Uterus (tissue), 4 donors: ENCODE results near the gene SLC31A2. TPM values are rescaled to one million over a fixed set of nuclear protein-coding genes. Genes with fewer than 3 reads are reported as not detected.

Source experiments
- DNase-seq, 2 donors: peaks; one replicate each; pipeline ENCODE4 v3.0.0-alpha.2; 2019 to 2020
- H3K27ac ChIP-seq, 2 donors: fragments of 200-600 bp; sonication (generic); 1 replicate in 1 of 2; 2 replicates in 1 of 2; pipeline ENCODE4 v1.5.1; 2016 to 2018
- H3K27me3 ChIP-seq, 2 donors: fragments of 200-600 bp; sonication (generic); one replicate each; pipeline ENCODE4 v1.5.1; 2018 to 2019; ENCODE audit warnings: control low read depth in 1 of 2
- H3K36me3 ChIP-seq, 2 donors: fragments of 200-600 bp; sonication (generic); one replicate each; pipeline ENCODE4 v1.5.1; 2019; ENCODE audit warnings: control low read depth in 1 of 2
- H3K4me1 ChIP-seq, 2 donors: fragments of 200-600 bp; sonication (generic); one replicate each; pipeline ENCODE4 v1.5.1; 2018 to 2019; ENCODE audit warnings: control low read depth in 1 of 2
- H3K4me3 ChIP-seq, 2 donors: fragments of 200-600 bp; sonication (generic); 1 replicate in 1 of 2; 2 replicates in 1 of 2; pipeline ENCODE4 v1.5.1; 2018 to 2019; ENCODE audit warnings: mild to moderate bottlenecking in 1 of 2
- H3K9me3 ChIP-seq, 2 donors: fragments of 200-600 bp; sonication (generic); one replicate each; pipeline ENCODE4 v1.5.1; 2019; ENCODE audit warnings: control low read depth in 1 of 2
- POLR2A ChIP-seq, 2 donors: fragments of 450-650 bp; IDR thresholded peaks; one replicate each; pipeline ENCODE4 v1.6.1; 2016; ENCODE audit warnings: antibody characterized with exemption in 2 of 2, mild to moderate bottlenecking in 1 of 2, moderate library complexity in 1 of 2
- intact Hi-C: fragments of 100-400 bp; cut with DNase I; formaldehyde crosslinking; loops from one replicate; pipeline ENCODE4 v1.15.1; 2023; ENCODE audit warnings: low total_unique reads
- total RNA-seq, 4 donors: library from RNA; depleted of rRNA in 3 of 4; stranded (reverse); fragments of >200 nt in 3 of 4; gene quantifications; one replicate each; pipeline versions ENCODE4 v1.1.0 to v1.2.4, GENCODE V29; 2014 to 2023
- TF ChIP-seq, protein P1 (sequence below), 4 experiments: fragments of 200-600 bp in 2 of 4; fragments of 450-650 bp in 2 of 4; sonication (generic) in 2 of 4; IDR thresholded peaks; one replicate each; pipeline ENCODE4 v1.5.1; 2016 to 2019; ENCODE audit warnings: antibody characterized with exemption in 4 of 4, mild to moderate bottlenecking in 2 of 4, moderate library complexity in 1 of 4
- donor health status: DM: yes; HTN: yes; CAD: no.

The SLC31A2 gene
- total RNA-seq, 4 donors from 2014 or later, result 3.0 to 20.0 (median 7.4) TPM

DNA sequence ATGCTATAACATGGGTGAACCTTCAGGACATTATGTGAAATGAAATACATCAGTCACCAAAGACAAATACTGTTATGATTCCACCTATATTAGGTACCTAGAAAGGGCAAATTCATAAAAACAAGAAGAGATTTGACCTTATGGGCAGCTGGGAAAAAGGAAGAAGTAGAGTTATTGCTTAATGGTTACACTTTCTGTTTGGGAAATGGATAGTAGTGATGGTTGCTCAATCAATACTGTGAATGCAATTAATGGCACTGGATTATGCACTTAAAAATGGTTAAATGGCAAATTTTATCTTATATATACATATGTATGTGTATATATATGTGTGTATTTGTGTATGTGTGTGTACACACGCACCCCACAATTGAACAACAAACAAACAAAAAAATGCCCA, 55.1 kb downstream of the SLC31A2 start:
- no peak overlapping the region for H3K27ac ChIP-seq
- no peak overlapping the region for H3K4me3 ChIP-seq
- no peak for DNase-seq
- intact Hi-C loops, result no loop called here
- H3K4me1 ChIP-seq, result no peaks in the 10 kb centered on the region
- H3K27me3 ChIP-seq, result no peaks in the 10 kb centered on the region
- TF ChIP-seq POLR2A (IDR thresholded peaks at IDR 0.05), result no peak
- TF ChIP-seq, protein P1, sequence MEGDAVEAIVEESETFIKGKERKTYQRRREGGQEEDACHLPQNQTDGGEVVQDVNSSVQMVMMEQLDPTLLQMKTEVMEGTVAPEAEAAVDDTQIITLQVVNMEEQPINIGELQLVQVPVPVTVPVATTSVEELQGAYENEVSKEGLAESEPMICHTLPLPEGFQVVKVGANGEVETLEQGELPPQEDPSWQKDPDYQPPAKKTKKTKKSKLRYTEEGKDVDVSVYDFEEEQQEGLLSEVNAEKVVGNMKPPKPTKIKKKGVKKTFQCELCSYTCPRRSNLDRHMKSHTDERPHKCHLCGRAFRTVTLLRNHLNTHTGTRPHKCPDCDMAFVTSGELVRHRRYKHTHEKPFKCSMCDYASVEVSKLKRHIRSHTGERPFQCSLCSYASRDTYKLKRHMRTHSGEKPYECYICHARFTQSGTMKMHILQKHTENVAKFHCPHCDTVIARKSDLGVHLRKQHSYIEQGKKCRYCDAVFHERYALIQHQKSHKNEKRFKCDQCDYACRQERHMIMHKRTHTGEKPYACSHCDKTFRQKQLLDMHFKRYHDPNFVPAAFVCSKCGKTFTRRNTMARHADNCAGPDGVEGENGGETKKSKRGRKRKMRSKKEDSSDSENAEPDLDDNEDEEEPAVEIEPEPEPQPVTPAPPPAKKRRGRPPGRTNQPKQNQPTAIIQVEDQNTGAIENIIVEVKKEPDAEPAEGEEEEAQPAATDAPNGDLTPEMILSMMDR (IDR thresholded peaks at IDR 0.05), result no peak
- no peaks in the 10 kb centered on the region for H3K36me3 ChIP-seq
- no peaks in the 10 kb centered on the region for H3K9me3 ChIP-seq

DNA sequence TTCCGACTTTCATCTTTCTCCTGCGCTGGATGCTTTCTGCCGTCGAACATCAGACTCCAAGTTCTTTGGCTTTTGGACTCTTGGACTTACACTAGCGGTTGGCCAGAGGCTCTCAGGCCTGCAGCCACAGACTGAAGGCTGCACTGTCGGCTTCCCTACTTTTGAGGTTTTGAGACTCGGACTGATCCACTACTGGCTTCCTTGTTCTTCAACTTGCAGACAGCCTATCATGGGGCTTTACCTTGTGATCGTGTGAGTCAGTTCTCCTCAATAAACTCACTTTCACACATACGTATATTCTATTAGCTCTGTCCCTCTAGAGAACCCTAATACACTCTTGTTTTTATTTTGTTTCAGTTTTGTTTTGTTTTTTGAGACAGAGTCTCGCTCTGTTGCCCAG, 60.0 kb downstream of the SLC31A2 start:
- Histone ChIP-seq H3K36me3 (no peaks in the 10 kb centered on the region), H3K27ac (no peak overlapping the region)
- intact Hi-C loops, result no loop called here

More for the DNA sequence above, 60.0 kb downstream of the SLC31A2 start:
- no peaks in the 10 kb centered on the region for H3K4me1 ChIP-seq
- no peaks in the 10 kb centered on the region for H3K27me3 ChIP-seq
- DNase-seq, result no peak
- no peaks in the 10 kb centered on the region for H3K9me3 ChIP-seq
- no peak overlapping the region for H3K4me3 ChIP-seq
- TF ChIP-seq, protein P1 (IDR thresholded peaks at IDR 0.05), result no peak
- TF ChIP-seq POLR2A (IDR thresholded peaks at IDR 0.05), result no peak

Other genes starting within 250 kb of the SLC31A2 start
- gene ZNF883, start 138.8 kb upstream of the SLC31A2 start, total RNA-seq, result 10 to 100 TPM in 1 of 4 donors, 1 to 10 TPM in 3; 1.3 to 13.3 (median 6.5) TPM
- gene ZFP37, start 94.3 kb upstream of the SLC31A2 start, total RNA-seq, result 10 to 100 TPM in 1 of 4 donors, 1 to 10 TPM in 3; 3.8 to 17.2 (median 7.2) TPM
- gene FKBP15, start 70.3 kb downstream of the SLC31A2 start, total RNA-seq, result 10 to 100 TPM; 14.1 to 30.3 (median 23.1) TPM
- 10 to 100 TPM in 2 of 4 donors, 1 to 10 TPM in 1, under 1 TPM in 1; 0.51 to 20.6 (median 10.6) TPM for gene SLC31A1, start 70.5 kb downstream of the SLC31A2 start, total RNA-seq
- 10 to 100 TPM; 16.9 to 30.9 (median 26.3) TPM for gene CDC26, start 124.6 kb downstream of the SLC31A2 start, total RNA-seq
- gene PRPF4, start 124.7 kb downstream of the SLC31A2 start, total RNA-seq, result 10 to 100 TPM in 3 of 4 donors, 1 to 10 TPM in 1; 5.9 to 30.2 (median 18.4) TPM
- gene RNF183, start 152.4 kb downstream of the SLC31A2 start, total RNA-seq, result under 1 TPM in 2 of 4 donors, not detected in 2; 0.35 to 0.82 TPM
- 1 to 10 TPM in 3 of 4 donors, under 1 TPM in 1; 0.29 to 3.6 (median 2.8) TPM for gene WDR31, start 189.3 kb downstream of the SLC31A2 start, total RNA-seq
- gene BSPRY, start 198.5 kb downstream of the SLC31A2 start, total RNA-seq, result 1 to 10 TPM in 1 of 4 donors, under 1 TPM in 1, not detected in 2; 0.40 to 1.9 TPM
- 10 to 100 TPM; 10.5 to 36.8 (median 20.4) TPM for gene HDHD3, start 226.0 kb downstream of the SLC31A2 start, total RNA-seq